GM23338 (cell line): ENCODE results near the gene MYOZ3. TPM values are rescaled to one million over a fixed set of nuclear protein-coding genes. Genes with fewer than 3 reads are reported as not detected.

Experiments used
- ATAC-seq: fragments of 200-7000 bp; cut with Tn5 transposase; 3 replicates; pipeline ENCODE4 v1.9.1; 2020
- DNase-seq: peaks from one replicate; pipeline ENCODE4 v3.0.0-alpha.2; 2015; ENCODE audit warnings: low spot score
- H2AFZ ChIP-seq: fragments of 200-600 bp; sonication (generic); 2 replicates; pipeline ENCODE4 v1.8.0; 2016; ENCODE audit warnings: antibody characterized with exemption, mild to moderate bottlenecking, moderate library complexity
- H3F3A ChIP-seq: fragments of 200-600 bp; sonication (generic); replicated peaks from 2 replicates; pipeline ENCODE4 v1.8.0; 2017; ENCODE audit warnings: antibody characterized with exemption, mixed run types, low read depth
- H3K27ac ChIP-seq: fragments of 200-600 bp; sonication (generic); 2 replicates; pipeline ENCODE4 v1.6.1; 2016; ENCODE audit warnings: low read depth
- H3K27me3 ChIP-seq: fragments of 200-600 bp; sonication (generic); 2 replicates; pipeline ENCODE4 v1.8.0; 2016; ENCODE audit warnings: mild to moderate bottlenecking, mixed run types, moderate library complexity; ENCODE audit not compliant: insufficient read depth
- H3K36me3 ChIP-seq: fragments of 200-600 bp; sonication (generic); 2 replicates; pipeline ENCODE4 v1.8.0; 2016; ENCODE audit warnings: mild to moderate bottlenecking; ENCODE audit not compliant: insufficient read depth
- H3K4me1 ChIP-seq: fragments of 200-600 bp; sonication (generic); 2 replicates; pipeline ENCODE4 v1.8.0; 2016; ENCODE audit warnings: mild to moderate bottlenecking, moderate library complexity; ENCODE audit not compliant: insufficient read depth
- H3K4me2 ChIP-seq: fragments of 200-600 bp; sonication (generic); 2 replicates; pipeline ENCODE4 v1.7.1; 2017; ENCODE audit warnings: mixed run types
- H3K4me3 ChIP-seq: fragments of 200-600 bp; sonication (generic); 2 replicates; pipeline ENCODE4 v1.6.1; 2016; ENCODE audit warnings: mixed run types
- H3K79me2 ChIP-seq: fragments of 200-600 bp; sonication (generic); replicated peaks from 2 replicates; pipeline ENCODE4 v1.8.0; 2017; ENCODE audit warnings: mild to moderate bottlenecking; ENCODE audit not compliant: insufficient read depth
- H3K9me2 ChIP-seq: fragments of 200-600 bp; sonication (generic); 2 replicates; pipeline ENCODE4 v1.8.0; 2017; ENCODE audit not compliant: insufficient read depth
- H4K20me1 ChIP-seq: fragments of 200-600 bp; sonication (generic); replicated peaks from 2 replicates; pipeline ENCODE4 v1.8.0; 2017; ENCODE audit warnings: mild to moderate bottlenecking; ENCODE audit not compliant: insufficient read depth
- H3K27ac Mint-ChIP-seq: 2 replicates; pipeline ENCODE4 v1.8.0; 2020; ENCODE audit warnings: inconsistent platforms, mild to moderate bottlenecking, moderate library complexity, mixed read lengths
- H3K27me3 Mint-ChIP-seq: 3 replicates; pipeline ENCODE4 v1.8.0; 2022; ENCODE audit warnings: low read depth, mild to moderate bottlenecking, moderate library complexity, mixed read lengths, inconsistent platforms; ENCODE audit not compliant: insufficient read depth, poor library complexity
- H3K36me3 Mint-ChIP-seq: 3 replicates; pipeline ENCODE4 v1.8.0; 2021; ENCODE audit warnings: low read depth, mild to moderate bottlenecking, inconsistent platforms, moderate library complexity, mixed read lengths
- H3K4me1 Mint-ChIP-seq: 3 replicates; pipeline ENCODE4 v1.8.0; 2020; ENCODE audit warnings: mild to moderate bottlenecking, inconsistent platforms, mixed read lengths
- H3K4me3 Mint-ChIP-seq: 3 replicates; pipeline ENCODE4 v1.8.0; 2021; ENCODE audit warnings: moderate library complexity, mild to moderate bottlenecking, inconsistent platforms, mixed read lengths
- H3K9me3 Mint-ChIP-seq: 3 replicates; pipeline ENCODE4 v1.8.0; 2020; ENCODE audit warnings: moderate library complexity, mild to moderate bottlenecking, inconsistent platforms, mixed read lengths
- CREB1 ChIP-seq: fragments of 250-450 bp; sonication (Bioruptor Pico); IDR thresholded peaks from 2 replicates; pipeline ENCODE4 v1.5.0; 2020; ENCODE audit warnings: low read depth, mild to moderate bottlenecking, moderate library complexity
- EZH2phosphoT487 ChIP-seq: fragments of 200-600 bp; sonication (generic); IDR thresholded peaks from one replicate; pipeline ENCODE4 v1.8.1; 2018; ENCODE audit warnings: antibody characterized with exemption; ENCODE audit not compliant: unreplicated experiment
- JUNB ChIP-seq: IDR thresholded peaks from one replicate; pipeline ENCODE4 v1.6.1; 2016; ENCODE audit warnings: antibody characterized with exemption; ENCODE audit not compliant: unreplicated experiment
- NANOG ChIP-seq: IDR thresholded peaks from 2 replicates; pipeline ENCODE4 v1.6.1; 2016; ENCODE audit warnings: antibody characterized with exemption, borderline replicate concordance
- POLR2AphosphoS5 ChIP-seq: IDR thresholded peaks from 2 replicates; pipeline ENCODE4 v1.6.1; 2016; ENCODE audit warnings: antibody characterized with exemption, low read depth
- ZNF114 ChIP-seq: fragments of 250-450 bp; sonication (Bioruptor Pico); IDR thresholded peaks from 2 replicates; pipeline ENCODE4 v1.5.0; 2020; ENCODE audit warnings: mild to moderate bottlenecking, moderate library complexity
- polyA plus RNA-seq: library from polyadenylated mRNA; unstranded; fragments of >200 nt; fragmentation: Nextera tagmentation; extraction: Ambion mirVana; gene quantifications from 2 replicates; pipeline ENCODE4 v1.2.1, GENCODE V29; 2016
- total RNA-seq: library from RNA; depleted of rRNA; stranded (reverse); fragments of >200 nt; shearing (Covaris generic); gene quantifications from 2 replicates; pipeline ENCODE4 v1.2.3, GENCODE V29; 2014
- TF ChIP-seq, protein P1 (sequence below): fragments of 250-450 bp; sonication (Bioruptor Pico); IDR thresholded peaks from 2 replicates; pipeline ENCODE4 v1.5.0; 2020; ENCODE audit warnings: mild to moderate bottlenecking, moderate library complexity
- TF ChIP-seq, protein P2 (sequence below), 2 experiments: fragments of 200-600 bp in 1 of 2; sonication (generic) in 1 of 2; conservative IDR thresholded peaks; 2 replicates each; pipeline versions ENCODE4 v1.5.1 to v1.6.1; 2016 to 2017; ENCODE audit warnings: antibody characterized with exemption in 2 of 2, low read depth in 2 of 2, mild to moderate bottlenecking in 2 of 2, moderate library complexity in 1 of 2
- TF ChIP-seq, protein P3 (sequence below): IDR thresholded peaks from 2 replicates; pipeline ENCODE4 v1.6.1; 2016; ENCODE audit warnings: antibody characterized with exemption
- TF ChIP-seq, protein P4 (sequence below): IDR thresholded peaks from one replicate; pipeline ENCODE4 v1.6.1; 2018; ENCODE audit warnings: antibody characterized with exemption; ENCODE audit not compliant: unreplicated experiment

Gene MYOZ3
- total and polyA plus RNA-seq, 2 experiments from 2014 or later: 12.7 to 13.8 TPM

DNA sequence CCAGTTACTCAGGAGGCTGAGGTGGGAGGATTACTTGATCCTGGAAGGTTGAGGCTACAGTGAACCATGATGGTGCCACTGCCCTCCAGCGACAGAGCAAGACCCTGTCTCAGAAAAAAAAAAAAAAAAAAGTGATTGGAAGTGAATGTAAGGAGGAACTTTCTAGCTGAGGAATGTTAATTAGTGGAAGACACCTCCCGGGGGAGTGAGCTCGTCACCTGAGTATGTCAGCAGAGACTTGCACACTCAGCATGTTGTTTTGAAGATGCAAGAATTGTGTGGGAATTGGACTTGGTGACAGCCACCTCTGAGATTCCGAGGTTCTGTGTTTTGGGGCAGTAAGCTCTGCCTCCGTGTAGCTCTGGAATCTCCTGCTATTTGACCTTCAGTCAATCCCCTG, 17.0 kb upstream of the MYOZ3 start (continued):
- TF ChIP-seq, protein P1, sequence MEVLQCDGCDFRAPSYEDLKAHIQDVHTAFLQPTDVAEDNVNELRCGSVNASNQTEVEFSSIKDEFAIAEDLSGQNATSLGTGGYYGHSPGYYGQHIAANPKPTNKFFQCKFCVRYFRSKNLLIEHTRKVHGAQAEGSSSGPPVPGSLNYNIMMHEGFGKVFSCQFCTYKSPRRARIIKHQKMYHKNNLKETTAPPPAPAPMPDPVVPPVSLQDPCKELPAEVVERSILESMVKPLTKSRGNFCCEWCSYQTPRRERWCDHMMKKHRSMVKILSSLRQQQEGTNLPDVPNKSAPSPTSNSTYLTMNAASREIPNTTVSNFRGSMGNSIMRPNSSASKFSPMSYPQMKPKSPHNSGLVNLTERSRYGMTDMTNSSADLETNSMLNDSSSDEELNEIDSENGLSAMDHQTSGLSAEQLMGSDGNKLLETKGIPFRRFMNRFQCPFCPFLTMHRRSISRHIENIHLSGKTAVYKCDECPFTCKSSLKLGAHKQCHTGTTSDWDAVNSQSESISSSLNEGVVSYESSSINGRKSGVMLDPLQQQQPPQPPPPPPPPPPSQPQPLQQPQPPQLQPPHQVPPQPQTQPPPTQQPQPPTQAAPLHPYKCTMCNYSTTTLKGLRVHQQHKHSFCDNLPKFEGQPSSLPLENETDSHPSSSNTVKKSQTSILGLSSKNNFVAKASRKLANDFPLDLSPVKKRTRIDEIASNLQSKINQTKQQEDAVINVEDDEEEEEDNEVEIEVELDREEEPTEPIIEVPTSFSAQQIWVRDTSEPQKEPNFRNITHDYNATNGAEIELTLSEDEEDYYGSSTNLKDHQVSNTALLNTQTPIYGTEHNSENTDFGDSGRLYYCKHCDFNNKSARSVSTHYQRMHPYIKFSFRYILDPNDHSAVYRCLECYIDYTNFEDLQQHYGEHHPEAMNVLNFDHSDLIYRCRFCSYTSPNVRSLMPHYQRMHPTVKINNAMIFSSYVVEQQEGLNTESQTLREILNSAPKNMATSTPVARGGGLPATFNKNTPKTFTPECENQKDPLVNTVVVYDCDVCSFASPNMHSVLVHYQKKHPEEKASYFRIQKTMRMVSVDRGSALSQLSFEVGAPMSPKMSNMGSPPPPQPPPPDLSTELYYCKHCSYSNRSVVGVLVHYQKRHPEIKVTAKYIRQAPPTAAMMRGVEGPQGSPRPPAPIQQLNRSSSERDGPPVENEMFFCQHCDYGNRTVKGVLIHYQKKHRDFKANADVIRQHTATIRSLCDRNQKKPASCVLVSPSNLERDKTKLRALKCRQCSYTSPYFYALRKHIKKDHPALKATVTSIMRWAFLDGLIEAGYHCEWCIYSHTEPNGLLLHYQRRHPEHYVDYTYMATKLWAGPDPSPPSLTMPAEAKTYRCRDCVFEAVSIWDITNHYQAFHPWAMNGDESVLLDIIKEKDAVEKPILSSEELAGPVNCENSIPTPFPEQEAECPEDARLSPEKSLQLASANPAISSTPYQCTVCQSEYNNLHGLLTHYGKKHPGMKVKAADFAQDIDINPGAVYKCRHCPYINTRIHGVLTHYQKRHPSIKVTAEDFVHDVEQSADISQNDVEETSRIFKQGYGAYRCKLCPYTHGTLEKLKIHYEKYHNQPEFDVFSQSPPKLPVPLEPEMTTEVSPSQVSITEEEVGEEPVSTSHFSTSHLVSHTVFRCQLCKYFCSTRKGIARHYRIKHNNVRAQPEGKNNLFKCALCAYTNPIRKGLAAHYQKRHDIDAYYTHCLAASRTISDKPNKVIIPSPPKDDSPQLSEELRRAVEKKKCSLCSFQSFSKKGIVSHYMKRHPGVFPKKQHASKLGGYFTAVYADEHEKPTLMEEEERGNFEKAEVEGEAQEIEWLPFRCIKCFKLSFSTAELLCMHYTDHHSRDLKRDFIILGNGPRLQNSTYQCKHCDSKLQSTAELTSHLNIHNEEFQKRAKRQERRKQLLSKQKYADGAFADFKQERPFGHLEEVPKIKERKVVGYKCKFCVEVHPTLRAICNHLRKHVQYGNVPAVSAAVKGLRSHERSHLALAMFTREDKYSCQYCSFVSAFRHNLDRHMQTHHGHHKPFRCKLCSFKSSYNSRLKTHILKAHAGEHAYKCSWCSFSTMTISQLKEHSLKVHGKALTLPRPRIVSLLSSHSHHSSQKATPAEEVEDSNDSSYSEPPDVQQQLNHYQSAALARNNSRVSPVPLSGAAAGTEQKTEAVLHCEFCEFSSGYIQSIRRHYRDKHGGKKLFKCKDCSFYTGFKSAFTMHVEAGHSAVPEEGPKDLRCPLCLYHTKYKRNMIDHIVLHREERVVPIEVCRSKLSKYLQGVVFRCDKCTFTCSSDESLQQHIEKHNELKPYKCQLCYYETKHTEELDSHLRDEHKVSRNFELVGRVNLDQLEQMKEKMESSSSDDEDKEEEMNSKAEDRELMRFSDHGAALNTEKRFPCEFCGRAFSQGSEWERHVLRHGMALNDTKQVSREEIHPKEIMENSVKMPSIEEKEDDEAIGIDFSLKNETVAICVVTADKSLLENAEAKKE: no peak
- no peak for TF ChIP-seq NANOG
- TF ChIP-seq CREB1 (CRISPR knock-in tag): no peak
- TF ChIP-seq, protein P2, sequence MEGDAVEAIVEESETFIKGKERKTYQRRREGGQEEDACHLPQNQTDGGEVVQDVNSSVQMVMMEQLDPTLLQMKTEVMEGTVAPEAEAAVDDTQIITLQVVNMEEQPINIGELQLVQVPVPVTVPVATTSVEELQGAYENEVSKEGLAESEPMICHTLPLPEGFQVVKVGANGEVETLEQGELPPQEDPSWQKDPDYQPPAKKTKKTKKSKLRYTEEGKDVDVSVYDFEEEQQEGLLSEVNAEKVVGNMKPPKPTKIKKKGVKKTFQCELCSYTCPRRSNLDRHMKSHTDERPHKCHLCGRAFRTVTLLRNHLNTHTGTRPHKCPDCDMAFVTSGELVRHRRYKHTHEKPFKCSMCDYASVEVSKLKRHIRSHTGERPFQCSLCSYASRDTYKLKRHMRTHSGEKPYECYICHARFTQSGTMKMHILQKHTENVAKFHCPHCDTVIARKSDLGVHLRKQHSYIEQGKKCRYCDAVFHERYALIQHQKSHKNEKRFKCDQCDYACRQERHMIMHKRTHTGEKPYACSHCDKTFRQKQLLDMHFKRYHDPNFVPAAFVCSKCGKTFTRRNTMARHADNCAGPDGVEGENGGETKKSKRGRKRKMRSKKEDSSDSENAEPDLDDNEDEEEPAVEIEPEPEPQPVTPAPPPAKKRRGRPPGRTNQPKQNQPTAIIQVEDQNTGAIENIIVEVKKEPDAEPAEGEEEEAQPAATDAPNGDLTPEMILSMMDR (conservative IDR thresholded peaks at IDR 0.05; ENCODE audit: low read depth in 2 of 2): no peak

DNA sequence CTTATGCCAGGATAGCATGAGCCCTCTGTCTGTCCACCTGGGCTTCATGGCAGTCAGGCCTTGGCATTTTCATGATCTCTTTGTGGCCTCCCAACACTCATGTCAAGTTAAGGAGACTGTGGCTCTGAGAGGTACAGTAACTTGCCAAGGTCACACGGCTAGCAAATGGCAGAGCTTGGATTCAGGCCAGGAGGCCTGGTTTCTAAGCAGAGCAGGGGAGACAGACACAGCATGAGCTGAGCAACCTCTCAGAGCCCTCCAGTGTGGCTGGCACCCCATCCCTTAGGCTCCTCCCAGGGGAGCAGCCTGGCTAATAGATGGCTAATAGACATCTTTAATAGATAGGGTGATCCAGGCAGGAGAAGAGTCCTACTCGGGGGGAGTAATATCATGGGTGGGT, 16.5 kb upstream of the MYOZ3 start:
- no peak for DNase-seq
- H3K4me2 ChIP-seq: no peak overlapping the region
- H3F3A ChIP-seq: no peaks in the 10 kb centered on the region
- H3K36me3 ChIP-seq: no peaks in the 10 kb centered on the region
- no peak overlapping the region for H2AFZ ChIP-seq
- no peak; the same call in 2 of the 3 replicates for ATAC-seq
- no peaks in the 10 kb centered on the region for H4K20me1 ChIP-seq
- H3K27me3 ChIP-seq: no peaks in the 10 kb centered on the region
- no peaks in the 10 kb centered on the region; the same call in 1 of the 2 replicates for H3K4me1 ChIP-seq
- Mint-ChIP-seq H3K36me3 (no peaks in the 10 kb centered on the region; the same call in 2 of the 3 replicates), H3K27me3 (peaks cover 2% of the 10 kb centered on the region), H3K4me3 (no peak overlapping the region), H3K4me1 (peaks cover 35% of the 10 kb centered on the region), H3K9me3 (no peaks in the 10 kb centered on the region), H3K27ac (peak overlapping the region; percentile 45; the same call in 1 of the 2 replicates)
- H3K27ac ChIP-seq: no peak overlapping the region
- no peak overlapping the region for H3K4me3 ChIP-seq
- H3K79me2 ChIP-seq: no peaks in the 10 kb centered on the region
- no peaks in the 10 kb centered on the region for H3K9me2 ChIP-seq
- TF ChIP-seq, protein P3, sequence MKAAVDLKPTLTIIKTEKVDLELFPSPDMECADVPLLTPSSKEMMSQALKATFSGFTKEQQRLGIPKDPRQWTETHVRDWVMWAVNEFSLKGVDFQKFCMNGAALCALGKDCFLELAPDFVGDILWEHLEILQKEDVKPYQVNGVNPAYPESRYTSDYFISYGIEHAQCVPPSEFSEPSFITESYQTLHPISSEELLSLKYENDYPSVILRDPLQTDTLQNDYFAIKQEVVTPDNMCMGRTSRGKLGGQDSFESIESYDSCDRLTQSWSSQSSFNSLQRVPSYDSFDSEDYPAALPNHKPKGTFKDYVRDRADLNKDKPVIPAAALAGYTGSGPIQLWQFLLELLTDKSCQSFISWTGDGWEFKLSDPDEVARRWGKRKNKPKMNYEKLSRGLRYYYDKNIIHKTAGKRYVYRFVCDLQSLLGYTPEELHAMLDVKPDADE: no peak
- TF ChIP-seq NANOG: no peak
- no peak for TF ChIP-seq JUNB
- TF ChIP-seq, protein P4, sequence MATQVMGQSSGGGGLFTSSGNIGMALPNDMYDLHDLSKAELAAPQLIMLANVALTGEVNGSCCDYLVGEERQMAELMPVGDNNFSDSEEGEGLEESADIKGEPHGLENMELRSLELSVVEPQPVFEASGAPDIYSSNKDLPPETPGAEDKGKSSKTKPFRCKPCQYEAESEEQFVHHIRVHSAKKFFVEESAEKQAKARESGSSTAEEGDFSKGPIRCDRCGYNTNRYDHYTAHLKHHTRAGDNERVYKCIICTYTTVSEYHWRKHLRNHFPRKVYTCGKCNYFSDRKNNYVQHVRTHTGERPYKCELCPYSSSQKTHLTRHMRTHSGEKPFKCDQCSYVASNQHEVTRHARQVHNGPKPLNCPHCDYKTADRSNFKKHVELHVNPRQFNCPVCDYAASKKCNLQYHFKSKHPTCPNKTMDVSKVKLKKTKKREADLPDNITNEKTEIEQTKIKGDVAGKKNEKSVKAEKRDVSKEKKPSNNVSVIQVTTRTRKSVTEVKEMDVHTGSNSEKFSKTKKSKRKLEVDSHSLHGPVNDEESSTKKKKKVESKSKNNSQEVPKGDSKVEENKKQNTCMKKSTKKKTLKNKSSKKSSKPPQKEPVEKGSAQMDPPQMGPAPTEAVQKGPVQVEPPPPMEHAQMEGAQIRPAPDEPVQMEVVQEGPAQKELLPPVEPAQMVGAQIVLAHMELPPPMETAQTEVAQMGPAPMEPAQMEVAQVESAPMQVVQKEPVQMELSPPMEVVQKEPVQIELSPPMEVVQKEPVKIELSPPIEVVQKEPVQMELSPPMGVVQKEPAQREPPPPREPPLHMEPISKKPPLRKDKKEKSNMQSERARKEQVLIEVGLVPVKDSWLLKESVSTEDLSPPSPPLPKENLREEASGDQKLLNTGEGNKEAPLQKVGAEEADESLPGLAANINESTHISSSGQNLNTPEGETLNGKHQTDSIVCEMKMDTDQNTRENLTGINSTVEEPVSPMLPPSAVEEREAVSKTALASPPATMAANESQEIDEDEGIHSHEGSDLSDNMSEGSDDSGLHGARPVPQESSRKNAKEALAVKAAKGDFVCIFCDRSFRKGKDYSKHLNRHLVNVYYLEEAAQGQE: no peak
- TF ChIP-seq POLR2AphosphoS5: no peak
- TF ChIP-seq, protein P2 (conservative IDR thresholded peaks at IDR 0.05; ENCODE audit: low read depth in 2 of 2): no peak
- no peak for TF ChIP-seq EZH2phosphoT487
- no peak for TF ChIP-seq CREB1 (CRISPR knock-in tag)
- no peak for TF ChIP-seq ZNF114
